Activated naive CD4-positive, alpha-beta T cell treated with anti-CD3 and anti-CD28 coated beads, Interleukin-2, amount 50 U/mL, for 72 hours (primary cell): ENCODE results near the gene TBL1XR1. TPM values are rescaled to one million over a fixed set of nuclear protein-coding genes. Genes with fewer than 3 reads are reported as not detected.
A peak's percentile ranks its signal among the peaks of the same experiment; 100 is the strongest.
"Not testable (repeated sequence)": the region's sequence is repeated elsewhere in the genome, so short reads cannot be mapped to it uniquely, and the experiment has no call there.

Experiments used
- ATAC-seq, 2 donors: fragments of 150-1000 bp; cut with Tn5 transposase; 2 replicates each; pipeline ENCODE4 v1.10.0; 2021; ENCODE audit warnings: mild to moderate bottlenecking in 2 of 2, moderate library complexity in 2 of 2
- DNase-seq, 2 donors: peaks; one replicate each; pipeline ENCODE4 v3.0.0; 2021 to 2022; ENCODE audit warnings: low spot score in 2 of 2
- H3K27ac Mint-ChIP-seq, 2 donors: one replicate each; pipeline ENCODE4 v1.8.0; 2022; ENCODE audit warnings: mild to moderate bottlenecking in 2 of 2, mixed read lengths in 2 of 2
- H3K36me3 Mint-ChIP-seq, 2 donors: one replicate each; pipeline ENCODE4 v1.8.0; 2022; ENCODE audit warnings: mixed read lengths in 2 of 2
- H3K9me3 Mint-ChIP-seq, 2 donors: one replicate each; pipeline ENCODE4 v1.8.0; 2022; ENCODE audit warnings: mixed read lengths in 2 of 2
- total RNA-seq, 2 donors: library from RNA; stranded (reverse); gene quantifications; one replicate each; pipeline ENCODE4 v1.2.3, GENCODE V29; 2022

The TBL1XR1 gene
- total RNA-seq, 2 donors from 2014 or later = 130 to 184 TPM

- ATAC-seq (peak; percentile 24), DNase-seq (no peak)
- Mint-ChIP-seq H3K27ac (no peak overlapping the region), H3K9me3 (no peaks in the 10 kb centered on the region), H3K36me3 (no peaks in the 10 kb centered on the region)
Observed at GRCh38 chr3:177212278-177212610, 15.0 kb upstream of the TBL1XR1 start.

GRCh38 chr3:177211503-177212277 is 14.4 kb upstream of the TBL1XR1 start:
- no peaks in the 10 kb centered on the region for H3K9me3 Mint-ChIP-seq

GRCh38 chr3:177210744-177211502 is 13.6 kb upstream of the TBL1XR1 start:
- DNase-seq = no peak
- H3K36me3 Mint-ChIP-seq = no peaks in the 10 kb centered on the region
- no peak overlapping the region for H3K27ac Mint-ChIP-seq
- ATAC-seq = no peak
- H3K9me3 Mint-ChIP-seq = no peaks in the 10 kb centered on the region

More at GRCh38 chr3:177211503-177212277, 14.4 kb upstream of the TBL1XR1 start:
- Mint-ChIP-seq H3K36me3 (no peaks in the 10 kb centered on the region), H3K27ac (no peak overlapping the region)
- peak in 1 of 2 donors; percentile 16 for ATAC-seq
- DNase-seq = no peak

GRCh38 chr3:177209509-177209908 is 12.2 kb upstream of the TBL1XR1 start:
- DNase-seq (no peak), ATAC-seq (no peak)
- Mint-ChIP-seq H3K27ac (no peak overlapping the region), H3K9me3 (no peaks in the 10 kb centered on the region), H3K36me3 (no peaks in the 10 kb centered on the region)

- DNase-seq (no peak), ATAC-seq (no peak)
- Mint-ChIP-seq H3K9me3 (no peaks in the 10 kb centered on the region), H3K27ac (no peak overlapping the region), H3K36me3 (peaks cover 0 to 4% of the 10 kb centered on the region in 2 donors)
Observed at GRCh38 chr3:177208781-177209180, 11.5 kb upstream of the TBL1XR1 start.

GRCh38 chr3:177208223-177208622 is 10.9 kb upstream of the TBL1XR1 start:
- DNase-seq (no peak), ATAC-seq (no peak)
- Mint-ChIP-seq H3K36me3 (peaks cover 0 to 4% of the 10 kb centered on the region in 2 donors), H3K9me3 (no peaks in the 10 kb centered on the region), H3K27ac (no peak overlapping the region)

GRCh38 chr3:177206936-177207335 is 9.7 kb upstream of the TBL1XR1 start:
- ATAC-seq = no peak
- DNase-seq = no peak
- H3K36me3 Mint-ChIP-seq = peaks cover 0 to 4% of the 10 kb centered on the region in 2 donors
- no peak overlapping the region for H3K27ac Mint-ChIP-seq
- no peaks in the 10 kb centered on the region for H3K9me3 Mint-ChIP-seq

- ATAC-seq = no peak
- H3K9me3 Mint-ChIP-seq = no peaks in the 10 kb centered on the region
Observed at GRCh38 chr3:177203689-177204395, 6.6 kb upstream of the TBL1XR1 start.

GRCh38 chr3:177203016-177203415 is 5.7 kb upstream of the TBL1XR1 start:
- not testable (repeated sequence) for DNase-seq, H3K36me3 Mint-ChIP-seq, ATAC-seq, H3K9me3 Mint-ChIP-seq
- H3K27ac Mint-ChIP-seq = peak overlapping the region in 1 of 2 donors; percentile 91

More at GRCh38 chr3:177203689-177204395, 6.6 kb upstream of the TBL1XR1 start:
- peaks cover 0 to 4% of the 10 kb centered on the region in 2 donors for H3K36me3 Mint-ChIP-seq
- DNase-seq = no peak
- H3K27ac Mint-ChIP-seq = no peak overlapping the region

- peak; percentile 83 to 86 for ATAC-seq
- H3K36me3 Mint-ChIP-seq = peaks cover 0 to 4% of the 10 kb centered on the region in 2 donors
Observed at GRCh38 chr3:177201700-177202397, 4.6 kb upstream of the TBL1XR1 start.

GRCh38 chr3:177199206-177199760 is 2.0 kb upstream of the TBL1XR1 start:
- peak overlapping the region; percentile 35 to 92 for H3K27ac Mint-ChIP-seq
- no peaks in the 10 kb centered on the region for H3K9me3 Mint-ChIP-seq
- peak in 1 of 2 donors; percentile 1 for ATAC-seq
- H3K36me3 Mint-ChIP-seq = peaks cover 21 to 28% of the 10 kb centered on the region in 2 donors
- no peak for DNase-seq

More at GRCh38 chr3:177201700-177202397, 4.6 kb upstream of the TBL1XR1 start:
- DNase-seq = peak; percentile 55 to 67
- Mint-ChIP-seq H3K27ac (peak overlapping the region; percentile 91 to 94), H3K9me3 (no peaks in the 10 kb centered on the region)

GRCh38 chr3:177197727-177198460 is 612 bp upstream of the TBL1XR1 start:
- ATAC-seq (peak; percentile 19 to 39), DNase-seq (peak; percentile 56 to 57)
- H3K36me3 Mint-ChIP-seq = peaks cover 30 to 34% of the 10 kb centered on the region in 2 donors
- H3K27ac Mint-ChIP-seq = peak overlapping the region; percentile 97 to 99
- no peaks in the 10 kb centered on the region for H3K9me3 Mint-ChIP-seq

GRCh38 chr3:177196456-177197040 is 734 bp downstream of the TBL1XR1 start:
- H3K36me3 Mint-ChIP-seq = peaks cover 30 to 44% of the 10 kb centered on the region in 2 donors
- DNase-seq = peak; percentile 51 to 59
- H3K9me3 Mint-ChIP-seq = no peaks in the 10 kb centered on the region
- peak in 1 of 2 donors; percentile 17 for ATAC-seq
- peak overlapping the region; percentile 99 to 100 for H3K27ac Mint-ChIP-seq

GRCh38 chr3:177196008-177196455 is 1.2 kb downstream of the TBL1XR1 start:
- H3K27ac Mint-ChIP-seq = peak overlapping the region; percentile 99 to 100
- ATAC-seq (peak in 1 of 2 donors; percentile 24), DNase-seq (peak; percentile 24 to 59)
- H3K9me3 Mint-ChIP-seq = no peaks in the 10 kb centered on the region
- H3K36me3 Mint-ChIP-seq = peaks cover 30 to 48% of the 10 kb centered on the region in 2 donors
